Gastroesophageal sphincter (tissue), 4 donors: ENCODE results near the gene SRCIN1. TPM values are rescaled to one million over a fixed set of nuclear protein-coding genes. Genes with fewer than 3 reads are reported as not detected.

Experiments
- ATAC-seq: fragments of 150-250 bp; one replicate; pipeline ENCODE4 v1.9.1; 2016; ENCODE audit warnings: mild to moderate bottlenecking, moderate library complexity
- H3K27ac ChIP-seq, 4 donors: fragments of 200-600 bp; sonication (generic) in 3 of 4; 1 replicate in 3 of 4; 2 replicates in 1 of 4; pipeline ENCODE4 v1.5.1; 2016 to 2019
- H3K27me3 ChIP-seq: fragments of 200-600 bp; sonication (generic); one replicate; pipeline ENCODE4 v1.5.1; 2019
- H3K36me3 ChIP-seq, 2 donors: fragments of 200-600 bp; sonication (generic); one replicate each; pipeline ENCODE4 v1.5.1; 2019; ENCODE audit warnings: control low read depth in 1 of 2
- H3K4me1 ChIP-seq, 3 donors: fragments of 200-600 bp; sonication (generic); 1 replicate in 2 of 3; 2 replicates in 1 of 3; pipeline ENCODE4 v1.5.1; 2016 to 2019; ENCODE audit warnings: control low read depth in 2 of 3
- H3K4me3 ChIP-seq, 2 donors: fragments of 200-600 bp; sonication (generic); one replicate each; pipeline ENCODE4 v1.5.1; 2019; ENCODE audit warnings: mild to moderate bottlenecking in 1 of 2, moderate library complexity in 1 of 2
- H3K9me3 ChIP-seq, 3 donors: fragments of 200-600 bp; sonication (generic); one replicate each; pipeline ENCODE4 v1.5.1; 2017 to 2019; ENCODE audit warnings: control low read depth in 2 of 3
- EP300 ChIP-seq: sonication (generic); formaldehyde crosslinking; IDR thresholded peaks from one replicate; pipeline ENCODE4 v1.6.1; 2017; ENCODE audit warnings: antibody characterized with exemption, mild to moderate bottlenecking
- POLR2A ChIP-seq, 2 donors: fragments of 450-650 bp; IDR thresholded peaks; one replicate each; pipeline ENCODE4 v1.6.1; 2017; ENCODE audit warnings: antibody characterized with exemption in 2 of 2, mild to moderate bottlenecking in 2 of 2, moderate library complexity in 1 of 2
- POLR2AphosphoS5 ChIP-seq: sonication (generic); formaldehyde crosslinking; IDR thresholded peaks from one replicate; pipeline ENCODE4 v1.6.1; 2017; ENCODE audit warnings: antibody characterized with exemption
- WGBS, 2 donors: methylation state at CpG; one replicate each; pipeline ENCODE4 v1.1.5; 2018; ENCODE audit warnings: low coverage in 1 of 2; 5-methylcytosine and 5-hydroxymethylcytosine counted together
- total RNA-seq, 4 donors: library from RNA; depleted of rRNA; stranded (reverse); fragments of >200 nt; gene quantifications; one replicate each; pipeline ENCODE4 v1.1.0, GENCODE V29; 2016
- TF ChIP-seq, protein P1 (sequence below), 4 experiments: fragments of 200-600 bp in 2 of 4; fragments of 450-650 bp in 2 of 4; sonication (generic) in 1 of 4; IDR thresholded peaks; one replicate each; pipeline ENCODE4 v1.5.1; 2017 to 2019; ENCODE audit warnings: antibody characterized with exemption in 4 of 4, mild to moderate bottlenecking in 2 of 4, moderate library complexity in 2 of 4

SRCIN1 gene
- total RNA-seq, 4 donors from 2014 or later, result 0.67 to 2.6 (median 1.5) TPM

DNA sequence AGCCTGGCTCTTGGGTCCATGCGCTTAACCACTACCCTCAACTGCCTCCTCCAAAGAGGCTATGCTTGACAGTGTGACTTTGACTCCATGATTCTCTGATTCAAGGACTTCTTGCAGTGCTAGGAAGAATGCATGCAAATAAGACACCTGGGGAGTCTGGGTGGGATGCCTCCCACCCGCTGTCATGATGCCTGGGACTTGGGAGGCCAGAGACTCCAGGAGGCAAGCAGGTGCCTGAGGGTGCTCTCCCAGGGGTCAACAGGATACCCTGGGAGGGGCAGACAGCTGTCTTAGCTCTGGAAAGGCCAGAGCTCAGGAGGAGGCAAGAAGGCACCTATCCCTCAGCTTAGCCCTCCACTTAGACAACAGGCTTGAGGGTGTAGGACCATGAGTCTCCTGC, 38.4 kb downstream of the SRCIN1 start:
- H3K4me3 ChIP-seq, result no peak overlapping the region
- H3K27me3 ChIP-seq, result peaks cover 100% of the 10 kb centered on the region
- ATAC-seq, result no peak

DNA sequence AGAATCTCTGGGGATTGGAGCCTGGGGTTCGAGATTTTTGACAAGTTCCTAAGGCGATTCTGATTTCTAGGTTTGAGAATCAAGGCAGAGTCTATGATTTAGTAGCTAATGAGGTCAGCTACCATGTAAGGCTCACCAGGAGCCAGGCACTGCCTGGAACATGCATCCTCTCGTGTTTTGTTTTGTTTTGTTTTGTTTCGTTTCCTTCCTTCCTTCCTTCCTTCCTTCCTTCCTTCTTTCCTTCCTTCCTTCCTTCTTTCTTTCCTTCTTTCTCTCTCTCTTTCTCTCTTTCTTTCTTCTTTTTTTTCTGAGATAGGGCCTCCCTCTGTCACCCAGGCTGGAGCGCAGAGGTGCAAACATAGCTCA, 39.1 kb downstream of the SRCIN1 start:
- H3K4me1 ChIP-seq, result peaks cover 0 to 23% (median 4%) of the 10 kb centered on the region in 3 donors
- H3K36me3 ChIP-seq, result no peaks in the 10 kb centered on the region
- ATAC-seq, result no peak
- H3K4me3 ChIP-seq, result no peak overlapping the region
- peaks cover 100% of the 10 kb centered on the region for H3K27me3 ChIP-seq
- 51 to 69% methylated on average over 4 to 5 of the region's 5 CpGs for WGBS, 2 donors
- no peak overlapping the region for H3K27ac ChIP-seq
- H3K9me3 ChIP-seq, result no peaks in the 10 kb centered on the region
- no peak for TF ChIP-seq POLR2AphosphoS5
- no peak for TF ChIP-seq EP300
- TF ChIP-seq, protein P1, sequence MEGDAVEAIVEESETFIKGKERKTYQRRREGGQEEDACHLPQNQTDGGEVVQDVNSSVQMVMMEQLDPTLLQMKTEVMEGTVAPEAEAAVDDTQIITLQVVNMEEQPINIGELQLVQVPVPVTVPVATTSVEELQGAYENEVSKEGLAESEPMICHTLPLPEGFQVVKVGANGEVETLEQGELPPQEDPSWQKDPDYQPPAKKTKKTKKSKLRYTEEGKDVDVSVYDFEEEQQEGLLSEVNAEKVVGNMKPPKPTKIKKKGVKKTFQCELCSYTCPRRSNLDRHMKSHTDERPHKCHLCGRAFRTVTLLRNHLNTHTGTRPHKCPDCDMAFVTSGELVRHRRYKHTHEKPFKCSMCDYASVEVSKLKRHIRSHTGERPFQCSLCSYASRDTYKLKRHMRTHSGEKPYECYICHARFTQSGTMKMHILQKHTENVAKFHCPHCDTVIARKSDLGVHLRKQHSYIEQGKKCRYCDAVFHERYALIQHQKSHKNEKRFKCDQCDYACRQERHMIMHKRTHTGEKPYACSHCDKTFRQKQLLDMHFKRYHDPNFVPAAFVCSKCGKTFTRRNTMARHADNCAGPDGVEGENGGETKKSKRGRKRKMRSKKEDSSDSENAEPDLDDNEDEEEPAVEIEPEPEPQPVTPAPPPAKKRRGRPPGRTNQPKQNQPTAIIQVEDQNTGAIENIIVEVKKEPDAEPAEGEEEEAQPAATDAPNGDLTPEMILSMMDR (IDR thresholded peaks at IDR 0.05), result no peak
- no peak for TF ChIP-seq POLR2A (IDR thresholded peaks at IDR 0.05)

More for the DNA sequence above, 38.4 kb downstream of the SRCIN1 start:
- Histone ChIP-seq H3K9me3 (no peaks in the 10 kb centered on the region), H3K4me1 (peaks cover 0 to 26% (median 6%) of the 10 kb centered on the region in 3 donors), H3K36me3 (no peaks in the 10 kb centered on the region), H3K27ac (no peak overlapping the region)
- TF ChIP-seq, protein P1 (IDR thresholded peaks at IDR 0.05), result no peak
- TF ChIP-seq POLR2AphosphoS5 (no peak), POLR2A (IDR thresholded peaks at IDR 0.05) (no peak), EP300 (no peak)
- WGBS, 2 donors, result no CpG with 5 or more reads among the region's 2 CpGs

DNA sequence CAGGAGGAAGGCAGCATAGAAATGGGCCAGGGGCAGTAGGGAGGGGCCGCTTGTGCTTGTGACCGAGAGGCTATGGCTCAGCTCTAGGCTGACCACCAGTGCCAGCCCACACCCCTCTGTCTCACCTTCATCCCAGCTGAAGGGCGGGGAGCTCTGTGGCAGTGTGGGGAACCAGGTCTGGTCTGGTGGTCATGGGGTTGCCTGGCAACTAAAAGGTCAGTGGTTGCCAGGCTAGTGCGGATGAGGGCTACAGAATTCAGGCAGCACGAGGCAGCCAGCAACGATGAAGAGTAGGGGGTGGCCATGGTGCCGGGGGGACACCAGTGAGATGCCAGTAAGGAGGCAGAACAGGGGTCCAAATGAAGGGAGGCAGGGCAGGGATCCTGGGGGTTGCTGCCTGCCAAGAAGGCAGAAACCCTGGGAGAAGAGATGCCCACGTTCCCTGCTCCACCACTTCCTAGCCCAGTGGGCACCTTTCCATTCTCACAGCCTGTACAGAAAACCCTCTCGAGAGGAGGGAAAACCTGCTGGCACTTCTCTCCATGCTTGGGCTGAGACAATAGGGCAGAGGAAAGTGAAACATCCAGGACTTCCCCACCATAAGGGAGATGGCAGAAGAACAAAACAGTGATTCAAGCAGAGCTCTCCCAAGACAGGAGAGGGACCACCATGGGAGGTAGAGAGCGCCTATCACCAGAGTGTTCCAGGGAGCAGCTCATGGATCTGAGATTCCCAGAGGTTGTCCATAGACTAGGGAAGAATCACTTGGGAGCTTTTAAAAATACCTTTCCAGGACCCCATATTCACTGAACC, 39.7 kb downstream of the SRCIN1 start:
- Histone ChIP-seq H3K36me3 (no peaks in the 10 kb centered on the region), H3K4me3 (no peak overlapping the region), H3K27ac (no peak overlapping the region), H3K9me3 (no peaks in the 10 kb centered on the region), H3K4me1 (peaks cover 0 to 22% (median 4%) of the 10 kb centered on the region in 3 donors), H3K27me3 (peaks cover 100% of the 10 kb centered on the region)
- 8 to 33% methylated on average over 2 to 8 of the region's 10 CpGs for WGBS, 2 donors
- ATAC-seq, result no peak
- TF ChIP-seq, protein P1 (IDR thresholded peaks at IDR 0.05), result no peak
- TF ChIP-seq EP300 (no peak), POLR2A (IDR thresholded peaks at IDR 0.05) (no peak), POLR2AphosphoS5 (no peak)

DNA sequence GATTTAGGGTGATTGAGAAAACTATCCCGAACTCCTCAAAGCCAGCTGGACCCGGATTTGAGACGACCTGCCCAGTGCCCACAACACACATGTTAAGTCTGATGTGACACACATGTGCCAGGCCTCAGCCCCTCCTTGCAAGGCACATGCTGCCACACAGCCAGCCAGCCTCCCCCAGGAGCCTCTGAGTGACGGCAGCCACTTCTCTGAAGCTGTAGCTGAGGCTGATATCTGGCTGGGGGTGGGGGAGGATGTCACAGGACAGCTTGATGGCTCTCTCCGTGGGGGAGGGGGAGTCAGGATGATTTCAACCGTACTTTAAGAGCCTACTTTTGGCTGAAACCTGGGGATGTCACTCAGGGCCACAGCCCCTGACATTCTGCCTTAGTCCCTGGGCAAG, 40.9 kb downstream of the SRCIN1 start:
- WGBS, 2 donors, result 0 to 7% methylated on average over 2 to 3 of the region's 6 CpGs
- Histone ChIP-seq H3K4me1 (peaks cover 0 to 30% (median 6%) of the 10 kb centered on the region in 3 donors), H3K27ac (no peak overlapping the region), H3K36me3 (no peaks in the 10 kb centered on the region), H3K4me3 (no peak overlapping the region), H3K9me3 (no peaks in the 10 kb centered on the region), H3K27me3 (peaks cover 100% of the 10 kb centered on the region)
- no peak for ATAC-seq
- TF ChIP-seq POLR2A (IDR thresholded peaks at IDR 0.05), result no peak
- no peak for TF ChIP-seq EP300
- TF ChIP-seq, protein P1 (IDR thresholded peaks at IDR 0.05), result no peak
- no peak for TF ChIP-seq POLR2AphosphoS5

DNA sequence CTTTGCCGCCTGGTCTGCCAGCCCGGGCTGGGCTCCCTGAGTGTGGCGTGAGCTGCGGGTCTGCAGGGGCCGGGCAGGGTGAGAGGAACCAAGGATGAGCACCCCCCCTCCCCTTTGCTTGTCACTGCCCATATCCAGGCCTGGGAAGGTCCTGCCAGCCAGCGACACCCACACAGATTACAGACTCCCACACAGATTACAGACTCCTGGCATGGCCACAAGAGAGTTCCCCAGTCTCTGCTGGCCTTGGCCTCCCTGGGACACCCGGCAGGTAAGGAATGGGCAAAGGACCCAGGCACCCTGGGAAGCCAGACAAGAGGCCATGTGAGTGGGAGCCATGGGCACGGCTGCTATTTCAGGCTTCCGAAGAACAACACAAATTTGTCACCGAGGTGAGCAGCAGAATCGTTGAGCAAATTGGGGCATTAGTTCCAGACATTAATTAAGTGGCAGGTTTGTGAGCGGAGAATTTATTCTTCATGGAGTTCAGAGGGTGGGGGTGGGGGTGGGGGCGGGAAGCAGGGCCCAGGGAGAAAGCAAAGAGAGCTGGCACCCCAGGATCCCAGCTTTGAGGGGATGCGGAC, 41.4 kb downstream of the SRCIN1 start:
- 20% methylated on average over 1 of the region's 14 CpGs; no CpG with 5 or more reads in 1 of the 2 donors for WGBS, 2 donors

More for the DNA sequence above, 41.4 kb downstream of the SRCIN1 start:
- Histone ChIP-seq H3K4me1 (peaks cover 0 to 36% (median 11%) of the 10 kb centered on the region in 3 donors), H3K27ac (no peak overlapping the region), H3K36me3 (no peaks in the 10 kb centered on the region), H3K9me3 (no peaks in the 10 kb centered on the region), H3K4me3 (no peak overlapping the region), H3K27me3 (peaks cover 100% of the 10 kb centered on the region)
- no peak for TF ChIP-seq POLR2A (IDR thresholded peaks at IDR 0.05)
- TF ChIP-seq EP300, result no peak
- TF ChIP-seq, protein P1 (IDR thresholded peaks at IDR 0.05), result no peak
- TF ChIP-seq POLR2AphosphoS5, result no peak
- no peak for ATAC-seq
